ENCODE data around the gene MAGI2. TPM values are rescaled to one million over a fixed set of nuclear protein-coding genes. Genes with fewer than 3 reads are reported as not detected.
A peak's percentile ranks its signal among the peaks of the same experiment; 100 is the strongest.

The MAGI2 gene
- total RNA-seq, 1 donor, result 18.8 TPM

- no peaks in the 10 kb centered on the region for H3K36me3 ChIP-seq (ENCODE audit: insufficient read depth, low read length)
- no peaks in the 10 kb centered on the region for H3K79me2 ChIP-seq (ENCODE audit: insufficient read depth, low read length)
- H4K20me1 ChIP-seq (ENCODE audit: insufficient read depth, low read length), result peaks cover 2% of the 10 kb centered on the region
- no peak overlapping the region for H3K27ac ChIP-seq (ENCODE audit: low read depth, low read length)
- DNase-seq (ENCODE audit: insufficient read length, low spot score, missing footprints), result no peak
- no peak overlapping the region for H3K4me3 ChIP-seq (ENCODE audit: insufficient read depth, low read length)
- H3K4me1 ChIP-seq (ENCODE audit: insufficient read depth, low read length), result peaks cover 4% of the 10 kb centered on the region
- no peak for TF ChIP-seq CTCF (IDR thresholded peaks at IDR 0.05; ENCODE audit: extremely low read depth, low read depth, low read length)
- H2AFZ ChIP-seq (ENCODE audit: low read length), result no peak overlapping the region
- H3K4me2 ChIP-seq (ENCODE audit: insufficient read depth, low read length), result peak overlapping the region; percentile 91
- no peaks in the 10 kb centered on the region for H3K9me3 ChIP-seq (ENCODE audit: low read depth, low read length)
- peaks cover 15% of the 10 kb centered on the region for H3K27me3 ChIP-seq (ENCODE audit: insufficient read depth, low read length)
Measured at GRCh38 chr7:78770422-78771410, 682.8 kb downstream of the MAGI2 start.

DNA sequence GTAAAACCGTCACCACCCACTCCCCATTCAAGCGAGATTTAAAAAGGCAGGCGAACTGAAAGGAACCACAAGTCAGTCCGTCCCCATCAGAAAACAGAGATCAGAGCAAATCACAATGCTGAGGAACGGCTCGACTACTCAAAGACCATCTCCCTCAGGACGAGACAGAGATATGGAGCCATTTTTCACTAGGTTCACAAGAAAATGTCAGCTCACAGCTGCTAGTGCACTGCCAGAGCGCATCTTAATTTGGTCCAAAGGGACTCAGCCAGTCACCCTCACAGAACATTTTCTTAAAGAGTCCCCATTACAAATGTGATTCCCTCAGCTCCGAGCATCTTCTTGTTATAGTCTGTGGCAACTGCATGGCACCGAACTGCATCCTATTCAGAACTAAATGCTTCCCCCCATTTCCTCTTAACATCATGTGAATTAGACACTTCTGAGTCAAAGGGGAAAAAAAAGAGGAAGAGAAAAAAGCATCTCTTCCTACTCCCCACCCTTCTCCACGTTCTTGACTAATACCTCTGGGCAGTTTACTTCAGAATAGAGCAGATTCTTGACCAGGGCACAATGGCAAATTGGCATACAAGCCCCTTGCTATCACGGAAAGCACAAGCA, 683.9 kb downstream of the MAGI2 start:
- H3K27ac ChIP-seq (ENCODE audit: low read depth, low read length), result no peak overlapping the region
- H3K4me3 ChIP-seq (ENCODE audit: insufficient read depth, low read length), result peak overlapping the region; percentile 75
- H2AFZ ChIP-seq (ENCODE audit: low read length), result peak overlapping the region; percentile 88
- DNase-seq (ENCODE audit: insufficient read length, low spot score, missing footprints), result no peak
- H3K4me1 ChIP-seq (ENCODE audit: insufficient read depth, low read length), result peaks cover 4% of the 10 kb centered on the region
- H4K20me1 ChIP-seq (ENCODE audit: insufficient read depth, low read length), result peaks cover 2% of the 10 kb centered on the region
- H3K36me3 ChIP-seq (ENCODE audit: insufficient read depth, low read length), result no peaks in the 10 kb centered on the region
- no peaks in the 10 kb centered on the region for H3K79me2 ChIP-seq (ENCODE audit: insufficient read depth, low read length)
- no peaks in the 10 kb centered on the region for H3K9me3 ChIP-seq (ENCODE audit: low read depth, low read length)
- TF ChIP-seq CTCF (IDR thresholded peaks at IDR 0.05; ENCODE audit: extremely low read depth, low read depth, low read length), result no peak
- peaks cover 15% of the 10 kb centered on the region for H3K27me3 ChIP-seq (ENCODE audit: insufficient read depth, low read length)
- H3K4me2 ChIP-seq (ENCODE audit: insufficient read depth, low read length), result peak overlapping the region; percentile 91

DNA sequence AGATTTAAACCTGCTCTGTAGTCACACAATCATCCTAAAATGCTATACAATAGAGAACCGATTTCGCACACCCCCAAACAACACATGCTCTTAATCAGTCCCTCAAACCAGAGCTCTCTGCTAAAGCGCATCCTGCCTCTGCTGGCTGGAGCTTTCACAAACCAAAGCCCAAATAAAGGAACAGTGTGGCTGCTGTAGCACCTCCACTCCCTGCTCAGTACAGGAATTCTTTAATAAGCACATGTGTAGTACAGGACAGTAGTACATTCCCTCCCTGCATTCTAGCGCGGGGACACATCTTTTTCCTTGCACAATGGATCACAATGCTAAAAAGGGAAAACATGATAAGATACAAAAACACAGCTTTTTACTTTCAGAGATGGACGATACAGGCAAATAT, 684.6 kb downstream of the MAGI2 start:
- DNase-seq (ENCODE audit: insufficient read length, low spot score, missing footprints), result no peak
- Histone ChIP-seq H3K36me3 (ENCODE audit: insufficient read depth, low read length) (no peaks in the 10 kb centered on the region), H3K4me3 (ENCODE audit: insufficient read depth, low read length) (peak overlapping the region; percentile 75), H3K79me2 (ENCODE audit: insufficient read depth, low read length) (no peaks in the 10 kb centered on the region), H3K27me3 (ENCODE audit: insufficient read depth, low read length) (peaks cover 15% of the 10 kb centered on the region), H2AFZ (ENCODE audit: low read length) (peak overlapping the region; percentile 88), H3K4me2 (ENCODE audit: insufficient read depth, low read length) (peak overlapping the region; percentile 91), H3K4me1 (ENCODE audit: insufficient read depth, low read length) (peaks cover 4% of the 10 kb centered on the region), H3K27ac (ENCODE audit: low read depth, low read length) (no peak overlapping the region), H3K9me3 (ENCODE audit: low read depth, low read length) (no peaks in the 10 kb centered on the region), H4K20me1 (ENCODE audit: insufficient read depth, low read length) (peaks cover 2% of the 10 kb centered on the region)
- TF ChIP-seq CTCF (IDR thresholded peaks at IDR 0.05; ENCODE audit: extremely low read depth, low read depth, low read length), result no peak

All from osteoblast (primary cell).